HG03064 (cell line): ENCODE results near the gene OBSL1.

Source experiments
- ATAC-seq: cut with Tn5 transposase; IDR thresholded peaks from one replicate; pipeline ENCODE4 v1.9.1; 2021; ENCODE audit warnings: low read depth; ENCODE audit not compliant: unreplicated experiment

Gene OBSL1

GRCh38 chr2:219536967-219537366 is 34.4 kb downstream of the OBSL1 start:
- ATAC-seq, result no peak

GRCh38 chr2:219536425-219536824 is 34.9 kb downstream of the OBSL1 start:
- ATAC-seq, result no peak

- ATAC-seq, result no peak
These were observed 37.2 kb downstream of the OBSL1 start for GRCh38 chr2:219533930-219534661.

- ATAC-seq, result no peak
These were observed 39.0 kb downstream of the OBSL1 start for GRCh38 chr2:219532378-219532649.

GRCh38 chr2:219531639-219532377 is 39.5 kb downstream of the OBSL1 start:
- no peak for ATAC-seq

GRCh38 chr2:219530048-219530963 is 41.0 kb downstream of the OBSL1 start:
- ATAC-seq, result peak; percentile 80

- ATAC-seq, result no peak
These were observed 43.9 kb downstream of the OBSL1 start for GRCh38 chr2:219527472-219527871.

- ATAC-seq, result no peak
These were observed 44.3 kb downstream of the OBSL1 start for GRCh38 chr2:219527076-219527394.

GRCh38 chr2:219526320-219527075 is 44.8 kb downstream of the OBSL1 start:
- no peak for ATAC-seq

GRCh38 chr2:219525533-219526232 is 45.7 kb downstream of the OBSL1 start:
- no peak for ATAC-seq

- no peak for ATAC-seq
These were observed 46.5 kb downstream of the OBSL1 start for GRCh38 chr2:219524817-219525216.

GRCh38 chr2:219523031-219523671 is 48.2 kb downstream of the OBSL1 start:
- no peak for ATAC-seq

GRCh38 chr2:219522111-219523030 is 49.0 kb downstream of the OBSL1 start:
- no peak for ATAC-seq

GRCh38 chr2:219521066-219521880 is 50.1 kb downstream of the OBSL1 start:
- ATAC-seq, result no peak

- ATAC-seq, result no peak
These were observed 51.3 kb downstream of the OBSL1 start for GRCh38 chr2:219520079-219520478.

- ATAC-seq, result no peak
These were observed 51.8 kb downstream of the OBSL1 start for GRCh38 chr2:219519526-219519916.

GRCh38 chr2:219517954-219518778 is 53.2 kb downstream of the OBSL1 start:
- ATAC-seq, result no peak
